Uterus (tissue), 2 donors: ENCODE results near the gene TPCN1.

Experiments
- POLR2A ChIP-seq, 2 donors: fragments of 450-650 bp; IDR thresholded peaks; one replicate each; pipeline ENCODE4 v1.6.1; 2016; ENCODE audit warnings: antibody characterized with exemption in 2 of 2, mild to moderate bottlenecking in 1 of 2, moderate library complexity in 1 of 2
- TF ChIP-seq, protein P1 (sequence below), 4 experiments: fragments of 200-600 bp in 2 of 4; fragments of 450-650 bp in 2 of 4; sonication (generic) in 2 of 4; IDR thresholded peaks; one replicate each; pipeline ENCODE4 v1.5.1; 2016 to 2019; ENCODE audit warnings: antibody characterized with exemption in 4 of 4, mild to moderate bottlenecking in 2 of 4, moderate library complexity in 1 of 4

DNA sequence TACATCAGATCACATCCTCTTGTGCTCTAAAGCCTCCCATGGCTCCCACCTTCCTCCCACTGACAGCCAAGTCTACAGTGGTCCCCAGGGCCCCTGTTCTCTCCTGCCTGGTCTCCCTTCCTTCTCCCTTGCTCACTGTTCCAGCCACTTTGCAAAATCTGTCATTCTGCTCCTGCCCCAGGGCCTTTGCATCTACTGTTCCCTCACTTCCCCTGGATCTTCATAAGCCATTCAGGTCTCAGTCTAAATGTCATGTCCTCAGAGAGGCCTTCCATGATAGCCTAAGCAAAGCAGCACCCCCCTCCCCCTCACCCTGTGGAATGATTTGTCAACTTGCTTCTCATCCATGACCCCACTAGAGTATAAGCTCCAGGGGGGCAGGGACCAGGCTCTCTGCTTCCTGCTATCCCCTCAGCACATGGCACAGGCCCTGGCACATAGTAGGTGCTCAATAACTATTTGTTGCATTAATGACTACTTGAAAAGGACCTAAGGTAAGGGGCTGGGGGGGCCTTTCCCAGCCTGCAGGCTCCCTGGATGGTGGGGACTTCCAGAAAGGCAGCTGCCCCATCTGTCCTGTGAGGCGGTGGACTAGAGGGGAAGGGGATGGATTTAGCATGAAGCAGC lies 108.6 kb downstream of the TPCN1 start:
- TF ChIP-seq POLR2A (IDR thresholded peaks at IDR 0.05): no peak
- TF ChIP-seq, protein P1, sequence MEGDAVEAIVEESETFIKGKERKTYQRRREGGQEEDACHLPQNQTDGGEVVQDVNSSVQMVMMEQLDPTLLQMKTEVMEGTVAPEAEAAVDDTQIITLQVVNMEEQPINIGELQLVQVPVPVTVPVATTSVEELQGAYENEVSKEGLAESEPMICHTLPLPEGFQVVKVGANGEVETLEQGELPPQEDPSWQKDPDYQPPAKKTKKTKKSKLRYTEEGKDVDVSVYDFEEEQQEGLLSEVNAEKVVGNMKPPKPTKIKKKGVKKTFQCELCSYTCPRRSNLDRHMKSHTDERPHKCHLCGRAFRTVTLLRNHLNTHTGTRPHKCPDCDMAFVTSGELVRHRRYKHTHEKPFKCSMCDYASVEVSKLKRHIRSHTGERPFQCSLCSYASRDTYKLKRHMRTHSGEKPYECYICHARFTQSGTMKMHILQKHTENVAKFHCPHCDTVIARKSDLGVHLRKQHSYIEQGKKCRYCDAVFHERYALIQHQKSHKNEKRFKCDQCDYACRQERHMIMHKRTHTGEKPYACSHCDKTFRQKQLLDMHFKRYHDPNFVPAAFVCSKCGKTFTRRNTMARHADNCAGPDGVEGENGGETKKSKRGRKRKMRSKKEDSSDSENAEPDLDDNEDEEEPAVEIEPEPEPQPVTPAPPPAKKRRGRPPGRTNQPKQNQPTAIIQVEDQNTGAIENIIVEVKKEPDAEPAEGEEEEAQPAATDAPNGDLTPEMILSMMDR (IDR thresholded peaks at IDR 0.05): no peak
